GM18951 (cell line): ENCODE results near the gene FOXJ3.

Experiments
- POLR2A ChIP-seq: IDR thresholded peaks from 4 replicates; pipeline ENCODE4 v1.6.1; 2011; ENCODE audit warnings: mild to moderate bottlenecking; ENCODE audit not compliant: insufficient read length, insufficient read depth; ENCODE audit errors: extremely low read depth
- in situ Hi-C: fragments of 300-500 bp; cut with MboI; formaldehyde crosslinking; loops from one replicate; pipeline ENCODE4 v1.12.0; 2022; ENCODE audit warnings: low sequenced_read_pairs, mixed read lengths, inconsistent platforms; ENCODE audit not compliant: unreplicated experiment

FOXJ3 gene

DNA sequence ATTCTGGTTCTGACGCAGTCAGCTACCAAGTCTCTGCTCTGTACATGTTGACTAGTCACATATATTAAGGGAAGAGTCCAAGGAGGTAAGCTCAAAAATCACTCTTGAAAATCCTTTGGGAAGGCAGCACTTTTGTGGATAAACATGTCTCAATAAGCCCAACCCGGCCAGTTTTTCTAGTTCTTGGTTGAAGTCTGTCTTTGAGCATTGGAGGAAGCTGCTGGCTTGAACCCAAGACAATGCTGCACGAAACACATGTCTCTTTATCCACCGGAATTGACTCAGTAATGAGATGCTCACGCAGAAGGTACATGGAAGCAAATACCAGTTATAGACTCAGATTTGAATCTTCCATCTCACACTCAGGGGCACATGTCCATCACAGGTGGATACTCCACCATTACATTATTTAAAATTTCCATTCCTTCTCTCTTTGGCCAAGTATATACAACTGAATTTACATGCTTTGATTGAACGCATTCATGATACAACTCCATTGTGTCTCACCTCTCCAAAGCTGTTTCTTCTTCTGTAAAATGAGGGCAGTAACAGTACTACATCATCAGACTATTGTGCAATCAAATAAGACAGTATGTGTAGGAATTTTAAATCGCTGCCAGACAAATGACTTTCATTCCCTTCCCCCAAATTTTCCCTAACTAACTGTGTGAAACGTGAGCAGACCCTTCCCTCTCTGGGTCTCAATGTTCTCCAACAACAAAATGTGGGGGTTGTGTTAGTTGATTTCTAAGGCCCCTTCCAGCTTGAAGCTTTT, 160.9 kb downstream of the FOXJ3 start:
- no peak for TF ChIP-seq POLR2A
- in situ Hi-C loops: no loop called here

- in situ Hi-C loops: no loop called here
- peak; percentile 16 for TF ChIP-seq POLR2A
These were observed 161.7 kb downstream of the FOXJ3 start for GRCh38 chr1:42173155-42173933.

- in situ Hi-C loops: no loop called here
- no peak for TF ChIP-seq POLR2A
These were observed 162.5 kb downstream of the FOXJ3 start for GRCh38 chr1:42172381-42173133.

DNA sequence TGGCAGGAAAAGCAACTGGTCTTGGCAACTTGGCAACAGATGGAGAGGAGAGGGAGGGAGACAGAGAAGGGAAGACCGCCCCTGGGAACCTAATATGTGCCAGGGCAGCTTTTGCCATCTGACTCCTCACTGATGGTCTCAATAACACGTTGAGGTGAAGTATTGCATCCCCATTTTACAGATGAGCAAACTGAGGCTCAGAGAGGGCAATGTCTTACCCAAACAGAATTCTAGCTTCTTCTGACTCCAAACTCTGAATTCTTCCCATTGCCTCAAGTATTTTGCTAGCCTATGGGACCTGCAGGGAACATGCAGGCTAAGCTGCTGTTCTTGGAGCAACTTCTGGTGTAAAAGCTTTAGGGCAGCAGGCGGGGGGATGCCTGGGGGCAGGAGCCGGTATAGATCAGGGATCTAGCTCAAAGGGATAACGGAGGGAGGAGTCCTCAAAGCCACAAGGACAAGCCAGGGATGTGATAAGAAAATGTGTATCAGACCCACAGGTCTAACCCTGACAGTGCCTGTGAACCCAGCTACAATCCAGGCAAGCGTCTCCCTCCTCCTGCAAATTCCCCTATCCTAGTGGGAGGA, 163.3 kb downstream of the FOXJ3 start:
- in situ Hi-C loops: no loop called here
- TF ChIP-seq POLR2A: no peak

- in situ Hi-C loops: no loop called here
These were observed 164.0 kb downstream of the FOXJ3 start for GRCh38 chr1:42170779-42171621.

GRCh38 chr1:42168763-42169162, 166.3 kb downstream of the FOXJ3 start:
- TF ChIP-seq POLR2A: no peak

More at GRCh38 chr1:42170779-42171621, 164.0 kb downstream of the FOXJ3 start:
- no peak for TF ChIP-seq POLR2A

DNA sequence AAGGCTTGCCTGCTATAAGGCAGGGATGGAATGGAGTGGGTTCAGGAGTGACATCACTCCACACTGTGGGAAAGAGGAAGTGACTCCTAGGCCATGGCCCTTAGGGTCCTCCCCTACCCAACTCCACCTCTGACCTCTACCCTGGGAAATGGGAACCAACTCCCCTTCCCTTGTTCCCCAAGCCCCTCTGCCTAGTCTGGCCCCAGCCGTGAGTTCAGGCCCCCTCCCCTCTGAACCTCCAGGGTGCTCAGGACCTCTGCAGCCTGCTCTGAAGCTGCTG, 166.7 kb downstream of the FOXJ3 start:
- in situ Hi-C loops: no loop called here
- TF ChIP-seq POLR2A: no peak

More at GRCh38 chr1:42168763-42169162, 166.3 kb downstream of the FOXJ3 start:
- in situ Hi-C loops: no loop called here

DNA sequence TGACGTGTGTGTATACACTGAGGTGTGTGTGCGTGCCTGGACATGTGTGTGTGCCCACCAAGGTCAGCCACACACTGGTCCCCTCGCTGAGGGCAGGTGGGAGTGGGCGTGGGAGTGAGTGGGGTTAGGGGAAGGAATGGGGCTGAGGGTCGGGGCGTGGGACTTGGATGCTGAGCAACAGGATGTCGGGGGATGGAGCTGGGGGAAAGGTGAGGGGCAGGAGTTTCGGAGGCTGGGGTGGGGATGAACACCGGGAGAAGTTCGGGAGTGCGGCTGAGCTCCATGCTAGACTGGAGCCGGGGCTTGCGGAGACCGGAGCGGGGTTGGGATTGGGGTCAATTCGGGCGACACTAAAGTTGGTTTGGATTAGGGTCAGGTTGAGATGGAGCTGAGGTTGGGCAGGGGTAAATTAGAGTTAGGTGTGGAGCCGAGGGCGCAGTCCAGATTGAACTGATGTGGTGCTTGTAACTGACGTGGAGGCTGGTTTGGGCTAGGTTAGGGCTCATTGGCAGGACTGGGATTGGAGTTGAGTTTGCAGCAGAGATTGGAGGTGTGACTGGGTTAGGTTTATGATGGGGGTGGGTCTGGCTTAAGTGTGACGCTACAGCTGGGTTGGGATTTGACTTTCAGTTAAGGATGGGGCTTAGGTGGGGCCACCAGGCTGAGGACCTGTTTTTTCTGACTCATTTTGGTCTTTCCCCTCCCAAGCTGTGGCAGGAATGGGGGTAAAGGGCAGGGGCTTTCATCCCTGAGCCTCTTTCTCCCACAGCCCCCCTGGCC, 167.2 kb downstream of the FOXJ3 start:
- in situ Hi-C loops: no loop called here

GRCh38 chr1:42165511-42166210, 169.4 kb downstream of the FOXJ3 start:
- in situ Hi-C loops: no loop called here
- no peak for TF ChIP-seq POLR2A

More for the DNA sequence above, 167.2 kb downstream of the FOXJ3 start:
- no peak for TF ChIP-seq POLR2A

GRCh38 chr1:42164551-42165420, 170.2 kb downstream of the FOXJ3 start, which contains the start of gene GUCA2A:
Gene GUCA2A, minus strand, starts transcription at chr1:42164745. Its CDS starts 33 bp downstream, at chr1:42164712.
- in situ Hi-C loops: no loop called here
- TF ChIP-seq POLR2A: no peak
